K562 (cell line): ENCODE data around the gene NRROS. TPM values are rescaled to one million over a fixed set of nuclear protein-coding genes. Genes with fewer than 3 reads are reported as not detected.

Source experiments
- ATF1 ChIP-seq, 2 experiments: fragments of 450-650 bp in 1 of 2; IDR thresholded peaks; 2 replicates each; pipeline ENCODE4 v1.6.1; 2016; ENCODE audit warnings: missing compliant biosample characterization in 1 of 2, missing genetic modification characterization in 1 of 2
- CC2D1A ChIP-seq: fragments of 450-650 bp; IDR thresholded peaks from 2 replicates; pipeline ENCODE4 v1.6.1; 2017; ENCODE audit warnings: mild to moderate bottlenecking
- ELF1 ChIP-seq: fragments of 200-800 bp; sonication (Bioruptor generic); IDR thresholded peaks from 2 replicates; pipeline ENCODE4 v1.6.1; 2016; ENCODE audit warnings: missing genetic modification characterization, missing compliant biosample characterization
- JUND ChIP-seq, 2 experiments: IDR thresholded peaks; 2 replicates in 1 of 2; 3 replicates in 1 of 2; pipeline ENCODE4 v1.6.1; 2011; ENCODE audit warnings: borderline replicate concordance in 2 of 2, low read depth in 2 of 2, low read length in 2 of 2, improper control_type of control experiment in 1 of 2, missing biosample characterization in 1 of 2, missing genetic modification characterization in 1 of 2, missing genetic modification reagents in 1 of 2
- MAZ ChIP-seq, 2 experiments: fragments of 450-650 bp in 1 of 2; sonication (generic) in 1 of 2; formaldehyde crosslinking; IDR thresholded peaks in 1 of 2; conservative IDR thresholded peaks in 1 of 2; 2 replicates each; pipeline versions ENCODE4 v1.4.0 to v1.5.0; 2020; ENCODE audit warnings: mild to moderate bottlenecking in 1 of 2, missing genetic modification reagents in 1 of 2
- MECOM ChIP-seq: fragments of 250-450 bp; sonication (Bioruptor Pico); IDR thresholded peaks from 2 replicates; pipeline ENCODE4 v1.8.0; 2022; ENCODE audit warnings: inconsistent platforms
- MNT ChIP-seq, 2 experiments: fragments of 450-650 bp; conservative IDR thresholded peaks; 2 replicates each; pipeline ENCODE4 v1.6.1; 2017; ENCODE audit warnings: mild to moderate bottlenecking in 2 of 2, moderate library complexity in 2 of 2
- REST ChIP-seq, 2 experiments: fragments of 450-650 bp; formaldehyde crosslinking in 1 of 2; IDR thresholded peaks; 2 replicates each; pipeline versions ENCODE4 v1.4.0 to v1.6.1; 2014 to 2020; ENCODE audit warnings: mild to moderate bottlenecking in 2 of 2, borderline replicate concordance in 1 of 2, low read depth in 1 of 2
- SMC3 ChIP-seq: conservative IDR thresholded peaks from 2 replicates; pipeline ENCODE4 v1.6.1; 2011; ENCODE audit warnings: low read depth, low read length, improper control_type of control experiment; ENCODE audit not compliant: insufficient read depth
- SOX6 ChIP-seq: fragments of 450-650 bp; IDR thresholded peaks from 2 replicates; pipeline ENCODE4 v1.6.1; 2014; ENCODE audit warnings: mild to moderate bottlenecking
- SP1 ChIP-seq: sonication (generic); formaldehyde crosslinking; IDR thresholded peaks from 2 replicates; pipeline ENCODE4 v1.8.1; 2022; ENCODE audit warnings: mild to moderate bottlenecking, missing genetic modification reagents
- VEZF1 ChIP-seq: fragments of 200-800 bp; sonication (Bioruptor generic); IDR thresholded peaks from 2 replicates; pipeline ENCODE4 v1.6.1; 2017; ENCODE audit warnings: missing genetic modification characterization, missing compliant biosample characterization
- polyA plus RNA-seq, 8 experiments: library from polyadenylated mRNA; depleted of rRNA in 4 of 8; stranded (reverse) in 5 of 8; unstranded in 3 of 8; fragments of >200 nt; fragmentation: Nextera tagmentation in 2 of 8; fragmentation: Illumina TruSeq in 1 of 8; extraction: Ambion mirVana in 2 of 8; extraction: Trizol in 1 of 8; gene quantifications; 2 replicates each; pipeline versions ENCODE4 v1.2.1 to v1.2.3, GENCODE V29; 2011 to 2014; ENCODE audit warnings: inconsistent platforms in 1 of 8, missing spikeins in 1 of 8
- total RNA-seq, 7 experiments: library from RNA; depleted of rRNA in 6 of 7; stranded (reverse); fragments of >200 nt in 6 of 7; fragmentation: Illumina TruSeq in 2 of 7; extraction: Trizol in 2 of 7; gene quantifications; 2 replicates each; pipeline versions ENCODE4 v1.2.1 to v1.2.3, GENCODE V29; 2011 to 2021; ENCODE audit warnings: low replicate concordance in 1 of 7

NRROS gene
- total and polyA plus RNA-seq, 9 of the 15 experiments (the other 6 are each of a cell fraction or from before 2014, with no cell fraction given), result 0.34 to 13.8 (median 3.8) TPM

- TF ChIP-seq VEZF1 (CRISPR knock-in tag), result peak; percentile 36; the same call in 1 of the 2 replicates
- 0 out of 4 replicates have a peak, but pooled peaks of 1 of the 2 experiments have one; percentile 35 for TF ChIP-seq MNT (conservative IDR thresholded peaks at IDR 0.05)
- peak; percentile 93 for TF ChIP-seq REST (IDR thresholded peaks at IDR 0.05; ENCODE audit: borderline replicate concordance)
- no peak for TF ChIP-seq REST (CRISPR knock-in tag; IDR thresholded peaks at IDR 0.05; ENCODE audit: low read depth)
- TF ChIP-seq ATF1 (CRISPR knock-in tag; IDR thresholded peaks at IDR 0.05), result no peak
- TF ChIP-seq ATF1 (tag; IDR thresholded peaks at IDR 0.05), result peak; percentile 46; the same call in 1 of the 2 replicates
- peak; percentile 94 for TF ChIP-seq SMC3
- TF ChIP-seq ELF1 (tag), result 0 out of 2 replicates have a peak, but pooled peaks have one; percentile 24
- TF ChIP-seq SP1 (CRISPR knock-in tag), result peak; percentile 65; the same call in 1 of the 2 replicates
- peak; percentile 47; the same call in 1 of the 2 replicates for TF ChIP-seq CC2D1A
- peak in 1 of 2 experiments; percentile 55; a peak in 1 of 4 replicates for TF ChIP-seq MAZ (CRISPR knock-in tag; conservative IDR thresholded peaks at IDR 0.05 in 1 of 2, IDR thresholded peaks at IDR 0.05 in 1 of 2)
- TF ChIP-seq MECOM (CRISPR knock-in tag), result no peak
- peak; percentile 5; the same call in 1 of the 2 replicates for TF ChIP-seq JUND (IDR thresholded peaks at IDR 0.05; ENCODE audit: borderline replicate concordance, low read depth, low read length)
- TF ChIP-seq JUND (tag; IDR thresholded peaks at IDR 0.05; ENCODE audit: borderline replicate concordance, low read depth, low read length), result no peak
- TF ChIP-seq SOX6, result peak; percentile 49; the same call in 1 of the 2 replicates
Measured at GRCh38 chr3:196684548-196685407, 45.3 kb downstream of the NRROS start (continued).
